ENCODE measurements around the gene ZNF200.

DNA sequence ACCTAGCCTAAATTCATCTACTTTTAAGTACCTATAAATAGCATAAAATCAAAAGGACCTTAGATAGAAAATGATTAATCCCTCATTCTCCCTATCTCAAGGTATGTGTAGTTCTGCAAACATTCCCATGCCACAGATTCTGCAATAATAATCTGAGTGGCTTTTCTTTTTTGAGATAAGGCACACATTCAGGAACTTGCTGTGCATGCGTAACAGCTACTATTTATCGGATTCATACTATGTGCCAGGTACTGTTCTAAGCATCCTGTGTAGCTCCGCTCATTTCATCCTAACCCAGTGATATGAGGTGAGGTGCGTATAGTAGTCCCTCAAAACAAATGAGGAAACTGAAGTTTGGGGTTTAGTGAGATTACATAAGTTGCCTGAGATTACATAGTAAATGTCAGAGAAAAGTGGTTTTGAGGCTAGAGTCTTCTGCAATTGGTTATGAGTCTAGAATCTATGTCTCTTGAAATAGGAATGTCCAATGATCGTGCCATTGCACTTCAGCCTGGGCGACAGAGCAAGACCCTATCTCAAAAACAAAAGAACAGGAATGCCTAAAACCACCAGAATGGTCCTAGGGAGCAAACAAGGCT is 46.4 kb upstream of the ZNF200 start:
- TF ChIP-seq, protein P1, sequence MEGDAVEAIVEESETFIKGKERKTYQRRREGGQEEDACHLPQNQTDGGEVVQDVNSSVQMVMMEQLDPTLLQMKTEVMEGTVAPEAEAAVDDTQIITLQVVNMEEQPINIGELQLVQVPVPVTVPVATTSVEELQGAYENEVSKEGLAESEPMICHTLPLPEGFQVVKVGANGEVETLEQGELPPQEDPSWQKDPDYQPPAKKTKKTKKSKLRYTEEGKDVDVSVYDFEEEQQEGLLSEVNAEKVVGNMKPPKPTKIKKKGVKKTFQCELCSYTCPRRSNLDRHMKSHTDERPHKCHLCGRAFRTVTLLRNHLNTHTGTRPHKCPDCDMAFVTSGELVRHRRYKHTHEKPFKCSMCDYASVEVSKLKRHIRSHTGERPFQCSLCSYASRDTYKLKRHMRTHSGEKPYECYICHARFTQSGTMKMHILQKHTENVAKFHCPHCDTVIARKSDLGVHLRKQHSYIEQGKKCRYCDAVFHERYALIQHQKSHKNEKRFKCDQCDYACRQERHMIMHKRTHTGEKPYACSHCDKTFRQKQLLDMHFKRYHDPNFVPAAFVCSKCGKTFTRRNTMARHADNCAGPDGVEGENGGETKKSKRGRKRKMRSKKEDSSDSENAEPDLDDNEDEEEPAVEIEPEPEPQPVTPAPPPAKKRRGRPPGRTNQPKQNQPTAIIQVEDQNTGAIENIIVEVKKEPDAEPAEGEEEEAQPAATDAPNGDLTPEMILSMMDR (IDR thresholded peaks at IDR 0.05; ENCODE audit: borderline replicate concordance, extremely low read depth, low read length, poor library complexity, severe bottlenecking) = no peak
- no peak for TF ChIP-seq EZH2 (IDR thresholded peaks at IDR 0.05; ENCODE audit: borderline replicate concordance, low read depth, low read length, severe bottlenecking)
